ENCODE measurements around the gene TAS2R14.

The TAS2R14 gene

GRCh38 chr12:10904686-10905085 lies 34.4 kb downstream of the TAS2R14 start:
- TF ChIP-seq, protein P1, sequence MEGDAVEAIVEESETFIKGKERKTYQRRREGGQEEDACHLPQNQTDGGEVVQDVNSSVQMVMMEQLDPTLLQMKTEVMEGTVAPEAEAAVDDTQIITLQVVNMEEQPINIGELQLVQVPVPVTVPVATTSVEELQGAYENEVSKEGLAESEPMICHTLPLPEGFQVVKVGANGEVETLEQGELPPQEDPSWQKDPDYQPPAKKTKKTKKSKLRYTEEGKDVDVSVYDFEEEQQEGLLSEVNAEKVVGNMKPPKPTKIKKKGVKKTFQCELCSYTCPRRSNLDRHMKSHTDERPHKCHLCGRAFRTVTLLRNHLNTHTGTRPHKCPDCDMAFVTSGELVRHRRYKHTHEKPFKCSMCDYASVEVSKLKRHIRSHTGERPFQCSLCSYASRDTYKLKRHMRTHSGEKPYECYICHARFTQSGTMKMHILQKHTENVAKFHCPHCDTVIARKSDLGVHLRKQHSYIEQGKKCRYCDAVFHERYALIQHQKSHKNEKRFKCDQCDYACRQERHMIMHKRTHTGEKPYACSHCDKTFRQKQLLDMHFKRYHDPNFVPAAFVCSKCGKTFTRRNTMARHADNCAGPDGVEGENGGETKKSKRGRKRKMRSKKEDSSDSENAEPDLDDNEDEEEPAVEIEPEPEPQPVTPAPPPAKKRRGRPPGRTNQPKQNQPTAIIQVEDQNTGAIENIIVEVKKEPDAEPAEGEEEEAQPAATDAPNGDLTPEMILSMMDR (IDR thresholded peaks at IDR 0.05; ENCODE audit: insufficient read depth, low read length, poor library complexity, severe bottlenecking), result no peak
- H3K4me3 ChIP-seq (replicated peaks; ENCODE audit: low read depth, low read length), result no peak overlapping the region
- no peak for DNase-seq (ENCODE audit: extremely low read depth, insufficient read length)
- no peaks in the 10 kb centered on the region for H3K36me3 ChIP-seq (ENCODE audit: control insufficient read depth, insufficient read depth, low read length)
- no peaks in the 10 kb centered on the region for H3K27me3 ChIP-seq (replicated peaks; ENCODE audit: control insufficient read depth, insufficient read depth, low read length)

DNA sequence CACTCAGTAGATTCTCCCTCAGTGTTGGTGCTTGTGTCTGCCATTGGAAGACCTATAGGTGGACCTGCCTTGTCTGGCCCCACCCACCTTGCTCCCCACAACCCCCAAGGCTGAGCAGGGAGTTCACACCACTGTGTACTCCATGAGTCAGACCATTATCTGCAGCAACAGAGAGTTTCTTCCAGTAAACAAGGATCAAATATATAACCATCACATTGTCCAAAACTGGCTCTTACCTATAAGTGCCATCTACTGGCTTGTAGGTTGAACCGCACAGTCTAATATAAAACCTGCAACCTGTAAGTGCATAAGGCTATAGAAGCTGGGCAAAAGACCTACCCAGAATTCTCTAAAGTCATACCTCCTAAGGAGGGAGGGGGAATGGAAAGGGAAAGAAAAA lies 37.6 kb downstream of the TAS2R14 start:
- DNase-seq (ENCODE audit: extremely low read depth, insufficient read length), result no peak

GRCh38 chr12:10900972-10901371 lies 38.1 kb downstream of the TAS2R14 start:
- DNase-seq (ENCODE audit: extremely low read depth, insufficient read length), result no peak

More for the DNA sequence above, 37.6 kb downstream of the TAS2R14 start:
- no peak overlapping the region for H3K4me3 ChIP-seq (replicated peaks; ENCODE audit: low read depth, low read length)
- TF ChIP-seq, protein P1 (IDR thresholded peaks at IDR 0.05; ENCODE audit: insufficient read depth, low read length, poor library complexity, severe bottlenecking), result no peak
- no peaks in the 10 kb centered on the region for H3K27me3 ChIP-seq (replicated peaks; ENCODE audit: control insufficient read depth, insufficient read depth, low read length)
- no peaks in the 10 kb centered on the region for H3K36me3 ChIP-seq (ENCODE audit: control insufficient read depth, insufficient read depth, low read length)

DNA sequence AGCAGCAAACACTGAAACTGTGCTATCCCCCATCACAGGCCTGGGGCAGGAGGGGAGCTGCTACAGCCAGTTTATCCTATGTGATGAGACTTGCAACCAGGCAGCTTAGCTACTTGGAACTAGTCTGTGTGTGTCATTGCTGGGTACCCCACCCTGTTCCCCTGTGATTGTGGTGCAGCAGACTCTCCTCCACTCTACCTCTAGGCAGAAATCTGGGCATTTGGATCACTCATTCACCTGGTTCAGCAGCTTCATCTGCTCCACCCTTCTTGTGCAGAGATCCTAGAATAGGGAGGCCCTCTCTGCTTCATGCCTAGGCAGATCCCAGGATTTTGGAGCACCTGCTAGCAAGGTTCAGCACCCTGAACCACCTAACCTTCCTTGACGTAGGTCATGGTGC lies 38.5 kb downstream of the TAS2R14 start:
- no peak overlapping the region for H3K4me3 ChIP-seq (replicated peaks; ENCODE audit: low read depth, low read length)
- no peaks in the 10 kb centered on the region for H3K27me3 ChIP-seq (replicated peaks; ENCODE audit: control insufficient read depth, insufficient read depth, low read length)
- no peaks in the 10 kb centered on the region for H3K36me3 ChIP-seq (ENCODE audit: control insufficient read depth, insufficient read depth, low read length)
- DNase-seq (ENCODE audit: extremely low read depth, insufficient read length), result no peak
- TF ChIP-seq, protein P1 (IDR thresholded peaks at IDR 0.05; ENCODE audit: insufficient read depth, low read length, poor library complexity, severe bottlenecking), result no peak

More at GRCh38 chr12:10900972-10901371, 38.1 kb downstream of the TAS2R14 start:
- Histone ChIP-seq H3K36me3 (ENCODE audit: control insufficient read depth, insufficient read depth, low read length) (no peaks in the 10 kb centered on the region), H3K27me3 (replicated peaks; ENCODE audit: control insufficient read depth, insufficient read depth, low read length) (no peaks in the 10 kb centered on the region), H3K4me3 (replicated peaks; ENCODE audit: low read depth, low read length) (no peak overlapping the region)
- TF ChIP-seq, protein P1 (IDR thresholded peaks at IDR 0.05; ENCODE audit: insufficient read depth, low read length, poor library complexity, severe bottlenecking), result no peak

- H3K36me3 ChIP-seq (ENCODE audit: control insufficient read depth, insufficient read depth, low read length), result no peaks in the 10 kb centered on the region
- H3K27me3 ChIP-seq (replicated peaks; ENCODE audit: control insufficient read depth, insufficient read depth, low read length), result no peaks in the 10 kb centered on the region
- no peak overlapping the region for H3K4me3 ChIP-seq (replicated peaks; ENCODE audit: low read depth, low read length)
- DNase-seq (ENCODE audit: extremely low read depth, insufficient read length), result no peak
- TF ChIP-seq, protein P1 (IDR thresholded peaks at IDR 0.05; ENCODE audit: insufficient read depth, low read length, poor library complexity, severe bottlenecking), result no peak
These were observed 42.2 kb downstream of the TAS2R14 start for GRCh38 chr12:10896854-10897253.

- no peak for DNase-seq (ENCODE audit: extremely low read depth, insufficient read length)
- TF ChIP-seq, protein P1 (IDR thresholded peaks at IDR 0.05; ENCODE audit: insufficient read depth, low read length, poor library complexity, severe bottlenecking), result no peak
- H3K4me3 ChIP-seq (replicated peaks; ENCODE audit: low read depth, low read length), result no peak overlapping the region
- H3K27me3 ChIP-seq (replicated peaks; ENCODE audit: control insufficient read depth, insufficient read depth, low read length), result no peaks in the 10 kb centered on the region
- no peaks in the 10 kb centered on the region for H3K36me3 ChIP-seq (ENCODE audit: control insufficient read depth, insufficient read depth, low read length)
These were observed 47.1 kb downstream of the TAS2R14 start for GRCh38 chr12:10891937-10892336.
